ENCODE measurements around the gene ZNF516.

- no peak for TF ChIP-seq CTCF (IDR thresholded peaks at IDR 0.05)
- no peak for TF ChIP-seq POLR2A (IDR thresholded peaks at IDR 0.05)
Observed at GRCh38 chr18:76498064-76498463, 3.0 kb upstream of the ZNF516 start.
